Measurements from ENCODE around the gene PDE8A. TPM values are rescaled to one million over a fixed set of nuclear protein-coding genes. Genes with fewer than 3 reads are reported as not detected.

Gene PDE8A
- total RNA-seq, 1 donor: 26.2 TPM

GRCh38 chr15:84970843-84971242, 10.8 kb upstream of the PDE8A start:
- DNase-seq (ENCODE audit: low read depth): no peak
- TF ChIP-seq CTCF (IDR thresholded peaks at IDR 0.05; ENCODE audit: insufficient read depth, low read length): no peak
- no peak overlapping the region for H3K4me3 ChIP-seq (ENCODE audit: low read depth, low read length)

DNA sequence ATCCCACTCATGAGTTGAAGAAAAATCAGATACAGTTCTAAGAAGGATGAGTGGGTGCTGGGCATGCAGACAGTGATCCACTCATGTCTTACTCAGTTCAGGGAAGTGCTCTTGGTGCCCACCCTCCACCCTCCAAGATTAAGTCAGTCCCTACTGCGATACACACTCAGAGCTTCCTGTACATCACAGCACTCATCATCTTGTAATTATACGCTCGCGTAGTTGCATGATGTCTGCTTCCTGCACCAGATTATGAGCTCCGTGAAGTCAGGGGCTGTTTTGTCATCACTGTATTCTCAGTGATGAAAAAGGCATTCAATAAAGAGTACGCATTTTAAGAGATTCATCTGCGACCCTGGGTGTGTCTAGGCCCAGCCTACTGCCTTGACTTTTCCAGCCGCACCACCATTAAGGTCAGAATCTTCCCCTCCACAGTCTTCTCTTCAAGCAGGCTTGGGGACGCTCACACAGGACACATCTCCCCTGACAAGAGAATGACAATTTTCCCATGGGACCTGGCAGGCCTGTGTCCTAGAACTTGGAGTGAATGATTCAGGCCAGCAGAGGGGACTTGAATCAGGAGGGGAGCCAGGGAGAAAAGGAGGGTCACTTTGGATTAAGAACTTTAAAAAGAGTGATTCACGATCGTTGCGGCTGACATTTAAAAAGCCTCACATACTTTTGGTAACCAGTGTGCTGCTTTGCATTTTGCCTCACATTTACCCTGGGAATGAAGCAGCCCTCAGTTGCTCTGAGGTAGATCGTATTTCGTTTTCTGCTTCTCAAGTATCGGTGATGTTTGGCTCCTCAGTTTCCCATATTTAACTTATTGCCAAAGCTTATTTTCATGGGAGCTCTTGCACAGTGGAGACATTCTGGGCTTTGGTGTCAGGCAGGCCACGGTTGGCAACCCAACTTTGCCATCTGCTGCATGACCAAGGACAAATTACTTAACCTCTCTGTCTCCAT, 7.9 kb upstream of the PDE8A start:
- DNase-seq (ENCODE audit: low read depth): no peak
- TF ChIP-seq CTCF (IDR thresholded peaks at IDR 0.05; ENCODE audit: insufficient read depth, low read length): no peak
- H3K4me3 ChIP-seq (ENCODE audit: low read depth, low read length): no peak overlapping the region

DNA sequence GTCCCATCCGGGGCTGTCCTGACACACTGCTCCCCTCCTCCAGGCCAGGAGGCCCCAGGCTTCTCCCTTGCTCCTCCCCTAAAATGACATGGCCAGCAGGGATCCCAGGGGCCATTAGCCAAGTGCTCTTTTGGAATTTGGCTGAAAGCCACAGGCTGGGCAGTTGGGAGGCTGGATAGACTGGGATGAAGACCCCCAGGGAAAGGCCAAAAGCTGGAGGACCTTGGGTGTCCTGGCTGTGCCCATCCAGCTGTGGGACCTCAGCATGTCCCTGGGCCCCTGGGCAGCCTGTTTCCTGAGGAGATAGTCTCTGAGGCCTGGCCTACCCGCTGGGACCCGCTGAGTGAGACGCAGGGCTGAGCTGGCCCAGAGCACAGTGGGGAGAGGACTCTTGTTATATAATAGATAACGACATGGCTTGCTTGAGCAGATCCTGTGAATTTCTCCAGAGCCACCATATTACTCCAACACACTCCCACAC, 5.7 kb upstream of the PDE8A start:
- TF ChIP-seq CTCF (IDR thresholded peaks at IDR 0.05; ENCODE audit: insufficient read depth, low read length): no peak
- H3K4me3 ChIP-seq (ENCODE audit: low read depth, low read length): no peak overlapping the region
- DNase-seq (ENCODE audit: low read depth): no peak

GRCh38 chr15:84976746-84977345, 4.8 kb upstream of the PDE8A start:
- no peak overlapping the region for H3K4me3 ChIP-seq (ENCODE audit: low read depth, low read length)
- TF ChIP-seq CTCF (IDR thresholded peaks at IDR 0.05; ENCODE audit: insufficient read depth, low read length): no peak
- no peak for DNase-seq (ENCODE audit: low read depth)

- DNase-seq (ENCODE audit: low read depth): no peak
- no peak for TF ChIP-seq CTCF (IDR thresholded peaks at IDR 0.05; ENCODE audit: insufficient read depth, low read length)
- no peak overlapping the region for H3K4me3 ChIP-seq (ENCODE audit: low read depth, low read length)
Measured at GRCh38 chr15:84979651-84980050, 2.0 kb upstream of the PDE8A start.

DNA sequence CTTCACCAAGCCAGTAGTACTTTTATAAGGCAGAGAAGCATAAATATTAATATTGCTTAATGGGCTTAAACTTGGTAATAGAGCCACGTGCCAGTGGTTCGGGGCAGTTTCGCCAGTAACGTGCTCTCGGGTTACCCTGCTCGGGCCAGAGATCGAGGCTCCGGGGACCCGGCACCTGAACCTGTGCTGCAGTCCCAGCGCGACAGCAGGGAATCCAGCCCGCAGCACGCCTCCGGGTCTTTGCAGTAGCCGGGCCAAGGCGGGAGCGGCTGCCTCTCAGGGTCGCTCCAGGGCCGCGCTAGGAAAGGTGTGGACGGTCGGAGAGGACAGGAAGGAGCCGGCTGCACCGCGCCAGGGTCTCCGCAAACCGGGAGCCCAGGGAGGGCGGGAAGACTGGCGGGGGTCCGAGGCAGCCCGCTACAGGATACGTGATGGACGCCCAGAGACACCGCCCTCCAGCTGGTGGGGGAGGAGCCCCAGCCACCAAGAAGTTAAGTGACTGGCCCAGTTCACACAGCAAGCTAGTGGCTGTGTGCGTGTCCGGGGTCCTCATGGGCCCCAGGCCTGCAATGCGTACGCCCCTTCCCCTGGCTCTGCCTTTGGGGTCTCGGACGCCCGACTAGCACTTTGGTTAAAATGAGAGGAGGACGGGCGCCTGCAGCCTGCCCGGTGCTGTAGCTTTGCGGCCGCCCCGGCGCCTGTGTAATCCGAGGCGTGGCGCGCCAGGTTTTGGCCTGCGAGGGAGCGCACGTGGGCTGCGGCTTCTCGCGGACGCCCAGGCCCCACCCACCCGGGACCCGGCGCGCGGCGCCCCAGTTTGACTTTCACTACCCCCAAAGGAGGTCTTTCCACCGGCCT, 1.2 kb upstream of the PDE8A start:
- peak overlapping the region; percentile 84 for H3K4me3 ChIP-seq (ENCODE audit: low read depth, low read length)
- TF ChIP-seq CTCF (IDR thresholded peaks at IDR 0.05; ENCODE audit: insufficient read depth, low read length): no peak
- DNase-seq (ENCODE audit: low read depth): peak; percentile 84
